SK-N-SH treated with all-trans-retinoic acid at 6 μM for 48 hours (cell line): ENCODE measurements around the gene MAB21L3.

Source experiments
- ARNTL ChIP-seq: fragments of 450-650 bp; formaldehyde crosslinking; IDR thresholded peaks from 2 replicates; pipeline ENCODE4 v1.5.0; 2020; ENCODE audit warnings: low read depth, mild to moderate bottlenecking, moderate library complexity, borderline replicate concordance
- BACH2 ChIP-seq: fragments of 250-450 bp; sonication (Bioruptor Pico); IDR thresholded peaks from 2 replicates; pipeline ENCODE4 v1.9.0; 2021; ENCODE audit warnings: mild to moderate bottlenecking, borderline replicate concordance
- CREB5 ChIP-seq: fragments of 250-450 bp; sonication (Bioruptor Pico); IDR thresholded peaks from 2 replicates; pipeline ENCODE4 v1.5.1; 2020; ENCODE audit warnings: low read depth, mild to moderate bottlenecking, moderate library complexity
- ESRRG ChIP-seq: fragments of 250-450 bp; sonication (Bioruptor Pico); IDR thresholded peaks from 2 replicates; pipeline ENCODE4 v1.6.1; 2021; ENCODE audit warnings: mild to moderate bottlenecking
- ISL1 ChIP-seq: fragments of 250-450 bp; sonication (Bioruptor Pico); IDR thresholded peaks from 2 replicates; pipeline ENCODE4 v2.1.2; 2022; ENCODE audit warnings: mild to moderate bottlenecking, moderate library complexity
- RARB ChIP-seq: fragments of 250-450 bp; sonication (Bioruptor Pico); IDR thresholded peaks from 2 replicates; pipeline ENCODE4 v1.8.0; 2021; ENCODE audit warnings: mild to moderate bottlenecking, moderate library complexity
- TCF4 ChIP-seq: fragments of 250-450 bp; sonication (Bioruptor Pico); IDR thresholded peaks from 2 replicates; pipeline ENCODE4 v1.8.0; 2021; ENCODE audit warnings: mild to moderate bottlenecking, moderate library complexity, borderline replicate concordance
- ZNF565 ChIP-seq: fragments of 450-650 bp; formaldehyde crosslinking; conservative IDR thresholded peaks from 2 replicates; pipeline ENCODE4 v1.5.0; 2020; ENCODE audit warnings: low read depth, mild to moderate bottlenecking, moderate library complexity
- TF ChIP-seq, protein P1 (sequence below): fragments of 250-450 bp; sonication (Bioruptor Pico); IDR thresholded peaks from 2 replicates; pipeline ENCODE4 v1.8.0; 2020; ENCODE audit warnings: mild to moderate bottlenecking, moderate library complexity, borderline replicate concordance
- TF ChIP-seq, protein P2 (sequence below): fragments of 250-450 bp; sonication (Bioruptor Pico); IDR thresholded peaks from 2 replicates; pipeline ENCODE4 v1.5.0; 2020; ENCODE audit warnings: mild to moderate bottlenecking, moderate library complexity

- no peak for TF ChIP-seq ARNTL (CRISPR knock-in tag)
- TF ChIP-seq, protein P1, sequence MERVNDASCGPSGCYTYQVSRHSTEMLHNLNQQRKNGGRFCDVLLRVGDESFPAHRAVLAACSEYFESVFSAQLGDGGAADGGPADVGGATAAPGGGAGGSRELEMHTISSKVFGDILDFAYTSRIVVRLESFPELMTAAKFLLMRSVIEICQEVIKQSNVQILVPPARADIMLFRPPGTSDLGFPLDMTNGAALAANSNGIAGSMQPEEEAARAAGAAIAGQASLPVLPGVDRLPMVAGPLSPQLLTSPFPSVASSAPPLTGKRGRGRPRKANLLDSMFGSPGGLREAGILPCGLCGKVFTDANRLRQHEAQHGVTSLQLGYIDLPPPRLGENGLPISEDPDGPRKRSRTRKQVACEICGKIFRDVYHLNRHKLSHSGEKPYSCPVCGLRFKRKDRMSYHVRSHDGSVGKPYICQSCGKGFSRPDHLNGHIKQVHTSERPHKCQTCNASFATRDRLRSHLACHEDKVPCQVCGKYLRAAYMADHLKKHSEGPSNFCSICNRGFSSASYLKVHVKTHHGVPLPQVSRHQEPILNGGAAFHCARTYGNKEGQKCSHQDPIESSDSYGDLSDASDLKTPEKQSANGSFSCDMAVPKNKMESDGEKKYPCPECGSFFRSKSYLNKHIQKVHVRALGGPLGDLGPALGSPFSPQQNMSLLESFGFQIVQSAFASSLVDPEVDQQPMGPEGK (CRISPR knock-in tag) = no peak
- TF ChIP-seq TCF4 = no peak
- TF ChIP-seq RARB (CRISPR knock-in tag) = no peak
- no peak for TF ChIP-seq BACH2 (CRISPR knock-in tag)
- TF ChIP-seq, protein P2, sequence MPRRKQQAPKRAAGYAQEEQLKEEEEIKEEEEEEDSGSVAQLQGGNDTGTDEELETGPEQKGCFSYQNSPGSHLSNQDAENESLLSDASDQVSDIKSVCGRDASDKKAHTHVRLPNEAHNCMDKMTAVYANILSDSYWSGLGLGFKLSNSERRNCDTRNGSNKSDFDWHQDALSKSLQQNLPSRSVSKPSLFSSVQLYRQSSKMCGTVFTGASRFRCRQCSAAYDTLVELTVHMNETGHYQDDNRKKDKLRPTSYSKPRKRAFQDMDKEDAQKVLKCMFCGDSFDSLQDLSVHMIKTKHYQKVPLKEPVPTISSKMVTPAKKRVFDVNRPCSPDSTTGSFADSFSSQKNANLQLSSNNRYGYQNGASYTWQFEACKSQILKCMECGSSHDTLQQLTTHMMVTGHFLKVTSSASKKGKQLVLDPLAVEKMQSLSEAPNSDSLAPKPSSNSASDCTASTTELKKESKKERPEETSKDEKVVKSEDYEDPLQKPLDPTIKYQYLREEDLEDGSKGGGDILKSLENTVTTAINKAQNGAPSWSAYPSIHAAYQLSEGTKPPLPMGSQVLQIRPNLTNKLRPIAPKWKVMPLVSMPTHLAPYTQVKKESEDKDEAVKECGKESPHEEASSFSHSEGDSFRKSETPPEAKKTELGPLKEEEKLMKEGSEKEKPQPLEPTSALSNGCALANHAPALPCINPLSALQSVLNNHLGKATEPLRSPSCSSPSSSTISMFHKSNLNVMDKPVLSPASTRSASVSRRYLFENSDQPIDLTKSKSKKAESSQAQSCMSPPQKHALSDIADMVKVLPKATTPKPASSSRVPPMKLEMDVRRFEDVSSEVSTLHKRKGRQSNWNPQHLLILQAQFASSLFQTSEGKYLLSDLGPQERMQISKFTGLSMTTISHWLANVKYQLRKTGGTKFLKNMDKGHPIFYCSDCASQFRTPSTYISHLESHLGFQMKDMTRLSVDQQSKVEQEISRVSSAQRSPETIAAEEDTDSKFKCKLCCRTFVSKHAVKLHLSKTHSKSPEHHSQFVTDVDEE = no peak
- no peak for TF ChIP-seq ESRRG (CRISPR knock-in tag)
- no peak for TF ChIP-seq ZNF565
- TF ChIP-seq CREB5 = no peak
- no peak for TF ChIP-seq ISL1 (CRISPR knock-in tag)
These were observed 3.8 kb upstream of the MAB21L3 start for GRCh38 chr1:116107371-116107770.
